ENCODE data around the gene DENND2C.
"Not testable (repeated sequence)": the region's sequence is repeated elsewhere in the genome, so short reads cannot be mapped to it uniquely, and the experiment has no call there.

The DENND2C gene

GRCh38 chr1:114581335-114582287 is 88.2 kb downstream of the DENND2C start, which contains the start of gene BCAS2:
BCAS2 (minus strand) TSS chr1:114581615; CDS start chr1:114581591, 24 bp downstream.
- peak within 1 kb of the TSS; percentile 76 for H3K27ac ChIP-seq (replicated peaks)
- peak within 1 kb of the TSS; percentile 75 for H3K4me3 ChIP-seq (replicated peaks; ENCODE audit: insufficient read depth, low read length)
- H3K27me3 ChIP-seq (ENCODE audit: insufficient read depth, poor library complexity, severe bottlenecking), result no peaks in the 10 kb centered on the region
- DNase-seq (ENCODE audit: low read depth in 1 of 2, low spot score in 1 of 2), result peak; percentile 93 to 98
- TF ChIP-seq GABPA (IDR thresholded peaks at IDR 0.05; ENCODE audit: low read depth) (peak; percentile 91), SPI1 (IDR thresholded peaks at IDR 0.05; ENCODE audit: borderline replicate concordance, low read depth) (no peak), POLR2AphosphoS5 (IDR thresholded peaks at IDR 0.05; ENCODE audit: low read depth) (peak; percentile 84)

- Histone ChIP-seq H3K4me3 (replicated peaks; ENCODE audit: insufficient read depth, low read length) (no peak overlapping the region), H3K27me3 (ENCODE audit: insufficient read depth, poor library complexity, severe bottlenecking) (no peaks in the 10 kb centered on the region), H3K27ac (replicated peaks) (no peak overlapping the region)
- DNase-seq (ENCODE audit: low read depth in 1 of 2, low spot score in 1 of 2), result no peak
- no peak for TF ChIP-seq POLR2AphosphoS5 (IDR thresholded peaks at IDR 0.05; ENCODE audit: low read depth)
- TF ChIP-seq, protein P1, sequence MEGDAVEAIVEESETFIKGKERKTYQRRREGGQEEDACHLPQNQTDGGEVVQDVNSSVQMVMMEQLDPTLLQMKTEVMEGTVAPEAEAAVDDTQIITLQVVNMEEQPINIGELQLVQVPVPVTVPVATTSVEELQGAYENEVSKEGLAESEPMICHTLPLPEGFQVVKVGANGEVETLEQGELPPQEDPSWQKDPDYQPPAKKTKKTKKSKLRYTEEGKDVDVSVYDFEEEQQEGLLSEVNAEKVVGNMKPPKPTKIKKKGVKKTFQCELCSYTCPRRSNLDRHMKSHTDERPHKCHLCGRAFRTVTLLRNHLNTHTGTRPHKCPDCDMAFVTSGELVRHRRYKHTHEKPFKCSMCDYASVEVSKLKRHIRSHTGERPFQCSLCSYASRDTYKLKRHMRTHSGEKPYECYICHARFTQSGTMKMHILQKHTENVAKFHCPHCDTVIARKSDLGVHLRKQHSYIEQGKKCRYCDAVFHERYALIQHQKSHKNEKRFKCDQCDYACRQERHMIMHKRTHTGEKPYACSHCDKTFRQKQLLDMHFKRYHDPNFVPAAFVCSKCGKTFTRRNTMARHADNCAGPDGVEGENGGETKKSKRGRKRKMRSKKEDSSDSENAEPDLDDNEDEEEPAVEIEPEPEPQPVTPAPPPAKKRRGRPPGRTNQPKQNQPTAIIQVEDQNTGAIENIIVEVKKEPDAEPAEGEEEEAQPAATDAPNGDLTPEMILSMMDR (IDR thresholded peaks at IDR 0.05; ENCODE audit: insufficient read depth, low read length), result no peak
- no peak for TF ChIP-seq REST (IDR thresholded peaks at IDR 0.05; ENCODE audit: insufficient replicate concordance, low read depth)
- no peak for TF ChIP-seq GABPA (IDR thresholded peaks at IDR 0.05; ENCODE audit: low read depth)
- TF ChIP-seq SPI1 (IDR thresholded peaks at IDR 0.05; ENCODE audit: borderline replicate concordance, low read depth), result no peak
Observed at GRCh38 chr1:114574365-114574764, 95.5 kb downstream of the DENND2C start.

DNA sequence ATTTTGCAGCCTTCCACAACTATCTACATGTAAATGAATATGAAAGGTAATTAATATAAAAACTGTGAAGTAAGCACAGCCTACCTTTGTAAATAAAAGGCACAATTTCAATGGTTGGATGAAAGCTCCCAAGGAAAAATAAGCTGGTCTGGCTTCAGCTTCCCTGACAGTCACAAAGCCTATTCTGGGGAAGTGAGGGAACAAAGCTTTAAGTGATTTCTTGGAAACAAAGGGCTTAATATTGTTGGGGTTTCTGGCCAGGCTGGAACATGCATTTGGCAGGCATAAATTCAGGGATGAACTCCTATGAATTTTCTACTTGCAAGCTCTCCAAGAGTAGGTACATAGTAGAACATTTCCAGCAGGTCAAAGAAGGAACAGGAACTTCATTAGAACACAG is 105.7 kb downstream of the DENND2C start:
- TF ChIP-seq POLR2AphosphoS5 (IDR thresholded peaks at IDR 0.05; ENCODE audit: low read depth), result no peak
- no peak for TF ChIP-seq GABPA (IDR thresholded peaks at IDR 0.05; ENCODE audit: low read depth)
- TF ChIP-seq SPI1 (IDR thresholded peaks at IDR 0.05; ENCODE audit: borderline replicate concordance, low read depth), result no peak
- TF ChIP-seq, protein P1 (IDR thresholded peaks at IDR 0.05; ENCODE audit: insufficient read depth, low read length), result no peak
- TF ChIP-seq REST (IDR thresholded peaks at IDR 0.05; ENCODE audit: insufficient replicate concordance, low read depth), result no peak
- DNase-seq (ENCODE audit: low read depth in 1 of 2, low spot score in 1 of 2), result no peak
- no peak overlapping the region for H3K27ac ChIP-seq (replicated peaks)
- no peak overlapping the region for H3K4me3 ChIP-seq (replicated peaks; ENCODE audit: insufficient read depth, low read length)
- H3K27me3 ChIP-seq (ENCODE audit: insufficient read depth, poor library complexity, severe bottlenecking), result no peaks in the 10 kb centered on the region

GRCh38 chr1:114562978-114563510 is 106.8 kb downstream of the DENND2C start:
- DNase-seq (ENCODE audit: low read depth in 1 of 2, low spot score in 1 of 2); H3K27me3 ChIP-seq (ENCODE audit: insufficient read depth, poor library complexity, severe bottlenecking); H3K4me3 ChIP-seq (replicated peaks; ENCODE audit: insufficient read depth, low read length); H3K27ac ChIP-seq (replicated peaks): not testable (repeated sequence)
